Bone marrow (tissue), 2 donors: ENCODE results near the gene OCSTAMP.

ENCODE experiments used
- DNase-seq, 2 donors: peaks; one replicate each; lab custom pipeline; 2025; lab: John Stamatoyannopoulos, UW

OCSTAMP gene

GRCh38 chr20:46553926-46554325 is 3.5 kb upstream of the OCSTAMP start:
- no peak for DNase-seq

DNA sequence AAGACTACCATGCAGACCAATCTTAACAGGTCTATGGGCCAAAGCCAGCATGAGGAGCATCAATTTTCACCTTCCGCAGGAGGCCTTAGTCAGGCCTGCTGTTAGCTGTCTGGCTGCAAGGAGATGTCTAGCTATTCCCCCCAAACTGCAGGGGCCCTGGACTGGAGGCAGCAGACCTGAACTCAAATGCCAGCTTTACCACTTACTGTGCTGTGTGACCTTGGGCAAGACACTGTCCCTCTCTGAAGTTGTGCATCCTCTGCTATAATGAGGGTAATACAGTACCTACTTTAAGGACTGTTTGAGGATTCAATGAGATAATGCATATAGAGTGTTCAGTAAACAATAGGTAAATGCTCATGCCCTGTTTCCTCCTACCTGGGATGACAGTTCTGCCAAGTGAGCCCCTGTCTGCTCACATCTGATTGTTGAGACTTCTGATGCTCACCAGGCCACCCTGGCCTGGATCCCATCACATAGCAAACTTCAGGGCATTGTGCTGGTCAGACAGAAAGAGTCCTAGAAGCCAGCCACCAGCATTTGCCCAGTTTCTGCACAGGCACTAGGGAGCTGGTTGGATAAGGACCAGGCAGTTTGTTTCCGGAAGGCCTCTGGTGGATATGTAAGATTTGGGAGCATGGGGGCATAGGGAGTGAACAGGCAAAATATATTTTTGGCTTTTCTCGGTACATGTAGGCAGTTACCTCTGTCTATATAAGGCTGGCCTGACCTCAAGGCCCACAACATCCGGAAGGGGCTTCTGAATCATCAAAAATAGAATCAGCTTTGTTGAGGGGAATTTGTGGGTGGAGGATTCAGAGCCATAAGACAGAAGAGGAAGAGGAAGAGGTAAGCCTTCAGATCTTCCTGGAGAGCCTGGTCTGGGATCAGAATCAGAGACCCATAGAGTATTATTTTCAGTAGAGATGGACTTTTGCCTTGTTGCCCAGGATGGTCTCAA is 2.3 kb upstream of the OCSTAMP start:
- DNase-seq = peak in 1 of 2 donors; percentile 90

GRCh38 chr20:46551522-46552381 is 1.3 kb upstream of the OCSTAMP start:
- no peak for DNase-seq

DNA sequence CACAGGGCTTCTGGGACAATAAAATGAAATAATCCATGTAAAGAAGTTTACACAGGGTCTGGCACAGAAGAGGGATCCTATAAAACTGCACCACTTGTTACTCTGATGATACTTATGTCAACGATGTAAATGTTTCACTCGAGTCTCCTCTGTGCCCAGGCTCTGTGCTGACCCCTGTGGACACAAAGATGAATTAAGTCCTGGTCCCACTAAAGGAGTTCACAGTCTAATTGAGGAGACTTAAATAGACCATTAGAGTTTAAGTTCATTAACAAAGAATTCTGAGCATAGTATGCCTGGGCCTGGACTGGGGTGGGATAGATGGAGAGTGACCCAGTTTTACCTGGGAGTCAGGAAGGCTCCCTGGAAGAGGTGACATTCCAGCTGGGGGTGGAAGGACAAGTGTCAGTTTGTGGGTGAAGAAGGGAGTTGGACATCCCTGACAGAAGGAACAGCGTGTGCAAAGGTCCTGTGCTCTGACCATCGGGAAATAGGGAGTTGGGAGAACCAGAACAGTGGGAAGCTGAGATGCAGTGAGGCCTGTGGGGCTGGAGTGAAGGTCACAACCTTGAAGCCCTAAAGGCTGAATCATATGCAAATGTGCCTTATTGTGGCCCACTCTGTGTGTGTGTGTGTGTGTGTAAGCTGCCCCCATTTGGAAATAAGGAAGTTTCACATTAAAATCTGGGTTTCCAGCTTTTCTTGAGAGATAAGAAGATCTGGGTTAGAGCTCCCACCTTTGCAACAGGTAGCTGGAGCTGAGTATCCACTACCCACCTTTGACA is 1.1 kb downstream of the OCSTAMP start:
- DNase-seq = no peak

GRCh38 chr20:46548688-46549087 is 1.8 kb downstream of the OCSTAMP start:
- no peak for DNase-seq

GRCh38 chr20:46547995-46548394 is 2.5 kb downstream of the OCSTAMP start:
- DNase-seq = no peak

- no peak for DNase-seq
Observed at GRCh38 chr20:46546936-46547335, 3.5 kb downstream of the OCSTAMP start.

GRCh38 chr20:46546298-46546697 is 4.2 kb downstream of the OCSTAMP start:
- no peak for DNase-seq

DNA sequence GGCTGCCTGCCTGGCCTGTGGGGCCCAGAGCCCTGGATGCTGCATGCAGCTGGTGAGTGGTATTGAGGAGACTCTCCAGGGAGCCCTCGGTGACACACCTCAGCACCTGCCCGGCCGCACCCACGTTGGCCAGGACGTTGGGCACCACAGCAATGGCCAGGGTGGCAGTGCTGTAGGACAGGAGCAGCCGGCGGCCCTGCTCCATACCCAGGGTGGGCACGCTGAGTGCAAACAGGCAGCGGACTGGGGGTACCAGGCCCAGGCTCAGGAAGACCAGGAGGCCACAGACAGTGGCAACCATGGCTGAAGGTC is 4.7 kb downstream of the OCSTAMP start:
- no peak for DNase-seq

DNA sequence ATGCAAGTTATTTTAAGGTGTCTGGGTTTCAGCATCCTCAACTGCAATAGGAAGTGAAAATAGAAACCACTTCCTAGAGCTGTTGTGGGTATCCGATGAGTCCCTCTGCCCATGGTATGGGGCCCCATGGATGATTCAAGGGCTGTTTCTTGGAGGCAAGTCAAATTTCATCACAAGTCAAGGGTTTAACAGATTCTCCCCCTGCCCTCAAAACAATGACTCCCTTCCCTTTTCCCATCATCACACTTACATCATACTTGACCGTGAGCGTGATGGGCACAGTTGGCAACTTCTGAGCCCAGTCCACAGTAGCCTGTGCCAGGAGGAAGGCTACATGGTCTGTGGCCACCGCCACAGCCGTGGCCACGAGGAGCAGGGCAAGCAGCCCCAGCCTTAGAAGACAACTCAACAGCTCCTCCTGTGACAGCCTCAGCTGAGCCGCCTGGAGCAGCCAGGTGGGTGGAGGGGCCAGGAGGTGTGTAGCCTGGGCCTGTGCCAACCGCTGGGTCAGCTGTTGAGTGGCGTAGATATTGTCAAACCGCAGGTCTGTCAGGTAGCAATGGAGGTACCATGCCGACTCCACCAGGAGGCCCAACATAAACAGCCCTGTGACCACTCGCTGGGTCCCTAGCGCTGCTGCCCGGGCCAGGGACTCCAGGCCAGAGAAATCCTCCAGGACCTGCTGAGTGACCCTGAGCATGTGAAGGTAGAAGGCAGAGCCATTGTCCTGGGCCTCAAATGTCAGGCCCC is 5.2 kb downstream of the OCSTAMP start:
- DNase-seq = peak; percentile 26 to 81

DNA sequence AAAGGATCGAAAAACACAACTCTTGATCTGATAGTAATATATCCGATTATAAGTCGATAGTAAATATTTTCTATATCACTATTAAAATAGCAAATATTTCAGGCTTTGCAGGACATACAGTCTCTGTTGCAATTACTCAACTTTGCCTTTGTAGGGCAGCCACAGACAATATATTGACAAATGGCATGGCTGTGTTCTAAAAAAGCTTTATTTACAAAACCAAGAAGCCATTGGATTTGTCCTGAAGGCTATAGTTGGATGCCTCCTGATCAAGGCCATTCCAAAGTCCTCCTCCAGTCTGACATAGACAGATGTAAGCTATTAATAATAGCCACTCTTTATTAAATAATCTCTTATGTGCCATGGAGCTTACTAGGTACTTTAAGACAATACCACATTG is 5.9 kb downstream of the OCSTAMP start:
- DNase-seq = no peak

- DNase-seq = no peak
Observed at GRCh38 chr20:46543959-46544358, 6.5 kb downstream of the OCSTAMP start.

GRCh38 chr20:46543033-46543432 is 7.4 kb downstream of the OCSTAMP start:
- no peak for DNase-seq

DNA sequence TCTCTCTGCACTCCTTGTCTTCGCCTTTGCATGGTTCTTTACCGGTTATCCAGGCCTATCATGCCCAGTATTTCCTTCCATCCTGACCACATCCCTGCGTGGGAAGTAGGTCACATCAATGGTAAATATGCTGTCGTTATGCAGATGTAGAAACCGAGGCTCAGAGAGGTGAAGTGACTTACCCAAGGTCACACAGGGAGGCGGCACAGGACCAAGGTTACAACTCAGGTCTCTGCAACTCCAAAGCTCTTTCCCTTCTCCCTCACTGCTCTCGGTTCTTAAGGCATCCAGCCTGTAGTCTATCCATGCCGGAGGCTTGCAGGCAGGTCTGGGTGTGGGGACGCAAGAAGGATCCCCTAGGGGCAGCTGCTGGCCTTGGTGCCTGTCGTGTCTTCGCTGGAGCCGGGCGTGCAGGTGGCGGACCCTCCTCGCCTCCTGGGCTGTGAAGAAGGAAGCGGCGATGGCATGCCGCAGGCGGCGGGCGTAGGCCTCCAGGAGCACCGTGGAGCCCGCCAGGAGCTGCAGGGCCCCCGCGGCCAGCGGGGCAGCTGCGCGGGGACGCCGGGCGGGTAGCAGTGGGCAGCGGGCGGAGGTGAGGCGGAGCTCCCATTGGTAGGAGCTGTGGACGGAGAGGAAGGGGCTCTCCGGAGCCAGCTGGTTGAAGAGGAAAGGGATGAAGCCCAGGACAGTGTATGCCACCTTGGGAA is 9.1 kb downstream of the OCSTAMP start:
- no peak for DNase-seq

DNA sequence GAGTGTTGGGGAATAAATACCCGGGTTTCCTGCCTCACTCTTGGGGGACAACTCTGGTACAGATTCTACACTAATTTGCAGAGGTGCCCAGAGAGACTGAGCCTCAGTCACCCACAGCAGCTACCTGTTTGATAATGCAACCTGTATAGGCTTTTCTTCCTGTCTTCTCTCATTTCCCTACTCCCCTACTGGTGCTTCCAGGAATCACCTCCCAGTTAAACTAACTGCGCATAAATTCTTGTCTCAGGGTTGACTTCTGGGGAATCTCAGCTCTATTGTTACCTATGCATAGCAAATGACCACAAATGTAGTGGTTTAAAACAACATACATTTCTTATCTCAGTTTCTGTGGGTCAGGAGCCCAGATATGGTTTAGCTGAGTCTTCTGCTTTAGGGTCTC is 11.3 kb downstream of the OCSTAMP start:
- no peak for DNase-seq

- no peak for DNase-seq
Observed at GRCh38 chr20:46530640-46531039, 19.8 kb downstream of the OCSTAMP start.

DNA sequence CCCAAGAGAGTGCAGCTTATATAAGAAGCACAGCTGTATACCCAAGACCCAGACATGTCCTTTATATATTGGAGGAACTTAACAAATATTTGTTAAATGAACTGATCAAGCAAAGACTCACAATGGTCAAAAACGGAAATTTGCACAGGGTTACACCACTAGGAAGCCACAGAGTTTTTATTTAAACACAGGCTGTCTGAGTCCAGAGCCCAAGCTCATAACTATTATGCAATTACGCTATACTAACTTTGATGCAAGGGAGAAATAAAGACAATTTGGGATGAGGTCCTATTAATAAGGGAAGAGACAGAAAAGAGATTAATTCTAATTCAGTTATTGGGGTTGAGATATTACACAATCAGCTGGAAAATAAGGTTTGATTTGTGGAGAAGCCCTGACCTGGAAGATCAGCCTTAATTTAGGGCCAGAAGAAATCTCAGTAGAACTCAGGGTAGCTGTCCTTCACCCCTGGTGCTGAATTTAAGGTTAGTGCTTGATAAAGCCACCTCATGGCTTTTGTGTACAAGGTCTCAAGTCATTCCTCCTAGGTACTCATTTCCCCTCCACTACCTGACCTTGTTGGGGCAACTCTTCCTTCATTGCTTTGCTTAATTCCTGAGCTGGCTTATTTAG is 26.6 kb downstream of the OCSTAMP start:
- no peak for DNase-seq

DNA sequence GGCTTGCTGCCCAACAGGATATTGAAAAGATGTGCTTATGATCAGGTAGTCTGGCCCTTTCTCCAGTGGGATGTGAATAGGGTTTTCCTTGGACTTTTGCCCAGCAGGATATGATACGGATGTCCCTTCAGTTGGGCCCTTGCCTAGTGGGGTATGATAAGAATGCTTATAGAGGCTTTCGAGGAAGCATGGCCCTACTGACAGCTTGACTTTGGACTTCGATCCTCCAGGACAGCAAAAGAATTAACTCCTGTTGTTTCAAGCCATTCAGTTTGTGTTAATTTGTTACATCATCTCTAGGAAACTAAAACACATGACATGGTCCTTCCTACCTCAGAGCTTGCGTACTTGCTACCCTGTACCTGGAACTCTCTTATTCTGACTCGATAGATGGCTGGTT is 27.3 kb downstream of the OCSTAMP start:
- no peak for DNase-seq

DNA sequence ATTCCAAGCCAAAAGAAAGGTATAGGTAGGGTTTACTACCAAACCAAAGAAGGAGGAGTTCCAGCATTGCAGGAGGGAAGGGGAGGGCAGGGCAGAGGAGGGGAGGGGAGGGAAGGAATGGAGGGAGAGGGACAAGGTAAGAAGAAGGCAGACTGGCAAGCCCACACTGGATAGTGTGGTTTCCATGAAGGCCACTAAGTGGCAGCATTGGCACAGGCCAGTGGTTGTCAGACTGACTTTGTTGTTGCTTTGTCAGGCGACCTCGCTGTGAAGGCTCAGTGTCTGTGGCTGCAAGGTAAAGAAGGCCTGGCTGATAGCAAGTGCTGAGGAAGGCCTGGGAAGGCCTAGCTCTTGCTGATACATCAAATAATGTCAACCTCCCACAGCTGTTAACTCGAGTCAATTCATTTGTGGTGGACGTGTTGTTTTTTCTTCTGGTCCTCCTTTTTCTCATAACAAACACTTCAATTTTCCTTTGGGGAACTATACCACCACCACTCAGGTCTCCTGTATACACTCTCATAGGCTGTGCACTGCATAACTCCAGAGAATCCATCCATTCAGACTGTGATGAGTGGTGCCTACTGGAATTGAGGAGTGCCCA is 29.4 kb downstream of the OCSTAMP start:
- peak in 1 of 2 donors; percentile 39 for DNase-seq

DNA sequence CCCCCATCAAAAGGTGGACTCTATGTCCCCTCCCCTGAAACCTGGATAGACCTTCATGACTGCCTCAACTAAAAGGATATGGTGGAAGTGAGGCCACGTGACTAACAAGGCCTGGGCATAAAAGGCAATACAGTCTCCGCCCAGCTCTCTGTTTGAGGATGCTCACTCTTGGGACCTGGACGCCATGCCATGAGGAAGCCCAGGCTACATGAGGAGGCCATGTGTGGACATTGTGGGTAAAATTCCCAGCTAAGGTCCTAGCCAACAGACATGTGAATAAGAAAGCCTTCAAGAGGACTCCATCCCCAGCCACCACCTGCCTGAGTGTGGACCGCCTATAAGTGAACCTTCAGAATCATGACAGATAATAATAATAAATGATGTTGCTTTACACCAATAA is 29.9 kb downstream of the OCSTAMP start:
- DNase-seq = no peak
